Muscle of leg (tissue), 11 donors: ENCODE measurements around the gene PRPF18. TPM values are rescaled to one million over a fixed set of nuclear protein-coding genes. Genes with fewer than 3 reads are reported as not detected.

ENCODE experiments used
- DNase-seq: peaks from one replicate; pipeline ENCODE4 v3.0.0; 2013
- H3K27ac ChIP-seq: one replicate; pipeline ENCODE4 v1.5.1; 2013; ENCODE audit warnings: mild to moderate bottlenecking, low read length, control low read depth
- H3K27me3 ChIP-seq: one replicate; pipeline ENCODE4 v1.6.1; 2013; ENCODE audit warnings: low read length; ENCODE audit not compliant: control insufficient read depth, insufficient read depth
- H3K36me3 ChIP-seq: one replicate; pipeline ENCODE4 v1.6.1; 2013; ENCODE audit warnings: low read length; ENCODE audit not compliant: control insufficient read depth, insufficient read depth
- H3K4me1 ChIP-seq: one replicate; pipeline ENCODE4 v1.6.1; 2013; ENCODE audit warnings: low read length; ENCODE audit not compliant: control insufficient read depth, insufficient read depth
- H3K4me3 ChIP-seq: one replicate; pipeline ENCODE4 v1.5.1; 2013; ENCODE audit warnings: low read length, control low read depth
- H3K9me3 ChIP-seq: replicated peaks from 2 replicates; pipeline ENCODE4 v1.6.1; 2013; ENCODE audit warnings: low read depth, low read length; ENCODE audit not compliant: control insufficient read depth
- WGBS: methylation state at CpG from one replicate; pipeline ENCODE4 v1.1.5; 2013; ENCODE audit warnings: missing lambda C conversion rate; ENCODE audit not compliant: insufficient coverage; 5-methylcytosine and 5-hydroxymethylcytosine counted together
- polyA plus RNA-seq, 8 donors: library from polyadenylated mRNA; unstranded; fragments of 120-200 nt; gene quantifications; one replicate each; pipeline versions ENCODE4 v1.2.1 to v1.2.3, GENCODE V29; 2013; ENCODE audit warnings: inconsistent platforms in 1 of 8, low replicate concordance in 1 of 8; ENCODE audit not compliant: insufficient read length in 8 of 8, insufficient read depth in 1 of 8
- total RNA-seq: library from RNA; stranded (reverse); fragments of 120-200 nt; gene quantifications from one replicate; pipeline ENCODE4 v1.2.4, GENCODE V29; 2013

PRPF18 gene
- total and polyA plus RNA-seq, 9 donors = 22.1 to 34.2 (median 23.1) TPM

- Histone ChIP-seq H3K9me3 (no peaks in the 10 kb centered on the region), H3K36me3 (peaks cover 19% of the 10 kb centered on the region), H3K4me1 (no peaks in the 10 kb centered on the region), H3K27ac (no peak overlapping the region), H3K4me3 (no peak overlapping the region), H3K27me3 (no peaks in the 10 kb centered on the region)
- no CpG with 5 or more reads among the region's 2 CpGs for WGBS
- no peak for DNase-seq
Measured at GRCh38 chr10:13594641-13595040, 7.9 kb downstream of the PRPF18 start.

GRCh38 chr10:13597909-13598308, 11.1 kb downstream of the PRPF18 start:
- Histone ChIP-seq H3K27ac (no peak overlapping the region), H3K4me3 (no peak overlapping the region), H3K9me3 (no peaks in the 10 kb centered on the region), H3K4me1 (no peaks in the 10 kb centered on the region), H3K36me3 (peaks cover 10% of the 10 kb centered on the region), H3K27me3 (no peaks in the 10 kb centered on the region)
- no CpG with 5 or more reads among the region's 5 CpGs for WGBS
- no peak for DNase-seq

- Histone ChIP-seq H3K4me1 (peaks cover 4% of the 10 kb centered on the region), H3K36me3 (peaks cover 8% of the 10 kb centered on the region), H3K27me3 (no peaks in the 10 kb centered on the region), H3K27ac (no peak overlapping the region), H3K9me3 (no peaks in the 10 kb centered on the region), H3K4me3 (no peak overlapping the region)
- DNase-seq = no peak
- no CpG with 5 or more reads among the region's 2 CpGs for WGBS
Measured at GRCh38 chr10:13604357-13605040, 17.7 kb downstream of the PRPF18 start.

DNA sequence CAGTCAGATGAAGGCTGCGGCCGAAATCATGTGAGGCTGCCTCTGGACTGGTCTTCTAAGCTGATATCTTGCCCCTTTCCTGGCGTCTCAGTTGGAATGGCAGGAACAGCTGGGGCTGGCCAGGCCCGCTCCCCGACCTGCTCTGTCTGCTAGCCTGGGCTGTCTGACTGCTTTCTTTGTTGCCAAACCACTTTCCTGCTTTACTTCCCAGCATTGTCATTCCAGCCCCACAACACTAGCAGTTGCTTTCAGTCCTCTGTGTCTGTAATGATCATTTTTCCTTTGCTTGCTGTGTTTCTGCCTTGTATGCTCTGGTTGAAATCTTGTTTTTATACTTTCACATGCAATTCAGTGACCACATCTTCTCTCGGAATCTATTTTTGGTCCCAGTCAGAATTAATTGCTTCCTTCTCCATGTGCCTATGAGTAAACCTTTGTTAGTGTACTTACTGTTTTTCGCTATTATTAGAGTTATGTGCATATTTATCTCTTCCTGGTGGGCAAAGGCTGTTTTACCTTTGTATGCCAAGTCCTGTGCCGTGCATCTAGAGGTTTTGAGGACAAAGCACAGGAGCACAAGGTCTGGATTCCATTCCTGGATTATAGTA, 21.6 kb downstream of the PRPF18 start:
- H3K4me1 ChIP-seq = peaks cover 4% of the 10 kb centered on the region
- WGBS = 75% methylated on average over 5 of the region's 8 CpGs
- peak overlapping the region; percentile 87 for H3K27ac ChIP-seq
- no peak overlapping the region for H3K4me3 ChIP-seq
- H3K9me3 ChIP-seq = no peaks in the 10 kb centered on the region
- H3K36me3 ChIP-seq = peaks cover 21% of the 10 kb centered on the region
- peak; percentile 84 for DNase-seq
- H3K27me3 ChIP-seq = no peaks in the 10 kb centered on the region

DNA sequence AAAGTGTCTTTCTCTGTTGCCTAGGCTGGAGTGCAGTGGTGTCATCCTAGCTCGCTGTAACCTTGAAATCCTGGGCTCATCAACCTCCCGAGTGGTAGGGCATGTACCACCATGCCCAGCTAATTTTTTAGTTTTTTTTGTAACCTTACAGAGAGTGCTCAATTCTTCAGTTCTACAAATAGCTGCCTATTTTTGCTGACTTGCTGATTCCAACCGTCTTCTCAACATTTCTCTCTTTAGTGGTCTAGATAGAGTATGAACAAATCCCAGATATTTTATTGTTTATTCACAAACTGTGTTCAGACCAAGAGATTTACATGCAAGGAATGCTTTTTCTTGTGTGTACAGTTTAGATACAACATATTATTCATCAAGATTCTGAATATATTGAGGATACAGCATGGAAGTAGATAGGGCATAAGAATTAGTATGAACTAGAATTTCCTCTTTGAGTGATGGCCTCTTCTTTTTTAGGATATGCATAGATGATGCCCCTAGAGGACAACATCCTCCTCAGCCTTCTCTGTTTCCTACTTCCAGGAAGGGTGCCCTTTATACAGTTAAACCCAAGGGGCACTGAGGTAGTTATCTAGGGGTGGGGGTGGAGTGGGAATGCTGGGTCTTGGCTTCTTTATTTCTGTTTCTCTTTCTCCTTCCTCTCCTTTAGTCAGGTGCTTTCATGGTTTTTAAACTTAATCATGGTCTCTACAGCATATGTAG, 26.0 kb downstream of the PRPF18 start:
- DNase-seq = no peak
- Histone ChIP-seq H3K36me3 (peaks cover 32% of the 10 kb centered on the region), H3K9me3 (no peaks in the 10 kb centered on the region), H3K27me3 (no peaks in the 10 kb centered on the region), H3K4me1 (peaks cover 14% of the 10 kb centered on the region), H3K27ac (no peak overlapping the region), H3K4me3 (no peak overlapping the region)
- no CpG with 5 or more reads among the region's 3 CpGs for WGBS

DNA sequence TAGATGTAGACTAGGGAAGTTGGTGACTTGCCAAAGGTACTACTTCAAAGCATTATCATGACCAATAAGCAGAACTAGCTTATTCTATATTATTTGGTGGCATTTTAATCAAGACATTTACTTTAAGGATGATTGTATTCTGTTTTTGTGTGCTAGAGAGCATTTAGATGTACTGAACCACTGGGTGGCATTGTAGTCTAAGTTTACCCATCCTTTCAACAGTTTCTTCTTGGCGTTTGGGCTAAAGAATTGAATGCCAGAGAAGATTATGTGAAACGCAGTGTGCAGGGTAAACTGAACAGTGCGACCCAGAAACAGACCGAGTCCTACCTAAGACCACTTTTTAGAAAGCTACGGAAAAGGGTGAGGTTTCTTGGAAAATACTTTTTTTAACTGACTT, 26.8 kb downstream of the PRPF18 start:
- Histone ChIP-seq H3K36me3 (peaks cover 36% of the 10 kb centered on the region), H3K27ac (no peak overlapping the region), H3K27me3 (no peaks in the 10 kb centered on the region), H3K9me3 (no peaks in the 10 kb centered on the region), H3K4me3 (no peak overlapping the region), H3K4me1 (peaks cover 13% of the 10 kb centered on the region)
- DNase-seq = peak; percentile 84
- no CpG with 5 or more reads among the region's 5 CpGs for WGBS

DNA sequence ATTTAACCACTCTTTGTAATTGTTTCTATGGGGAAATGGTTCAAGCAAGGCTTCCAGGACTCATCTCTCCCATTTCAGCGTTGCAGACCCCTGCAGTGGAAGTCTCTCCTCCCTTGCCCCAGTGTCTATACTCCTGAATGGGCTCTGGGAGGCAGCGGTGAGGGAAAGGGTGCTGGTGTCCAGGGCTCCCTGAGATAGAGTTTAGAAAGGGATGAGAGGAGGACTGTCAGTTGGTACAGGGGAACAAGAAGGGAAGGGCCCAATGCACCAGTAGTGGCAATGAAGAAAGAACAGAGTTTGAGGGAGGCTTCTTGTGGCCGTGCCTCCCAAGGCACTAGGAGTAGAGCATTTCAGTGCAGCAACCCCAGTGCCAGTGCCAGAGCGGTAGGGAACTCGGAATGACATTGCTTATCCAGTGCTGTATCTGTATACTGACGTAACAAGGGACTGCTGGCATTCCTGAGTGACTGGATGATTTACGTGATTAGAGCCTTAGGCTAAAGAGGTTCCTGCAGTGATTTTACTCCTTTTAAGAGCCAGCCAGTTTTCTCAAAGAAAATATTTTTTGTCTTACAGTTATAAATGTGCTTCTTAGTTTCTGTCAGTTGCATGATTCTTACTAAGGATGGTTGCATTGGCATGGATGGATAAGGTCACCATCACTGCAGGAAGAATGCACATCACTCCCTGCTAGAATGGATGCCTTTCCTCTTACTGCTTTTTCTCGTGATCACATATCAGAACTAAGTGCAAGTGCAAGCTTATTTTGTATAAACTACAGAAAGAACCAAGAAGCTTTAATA, 28.0 kb downstream of the PRPF18 start:
- Histone ChIP-seq H3K9me3 (no peaks in the 10 kb centered on the region), H3K27me3 (no peaks in the 10 kb centered on the region), H3K27ac (no peak overlapping the region), H3K4me3 (no peak overlapping the region), H3K4me1 (peaks cover 10% of the 10 kb centered on the region), H3K36me3 (peaks cover 36% of the 10 kb centered on the region)
- peak; percentile 28 for DNase-seq
- 50% methylated on average over 6 of the region's 8 CpGs for WGBS

DNA sequence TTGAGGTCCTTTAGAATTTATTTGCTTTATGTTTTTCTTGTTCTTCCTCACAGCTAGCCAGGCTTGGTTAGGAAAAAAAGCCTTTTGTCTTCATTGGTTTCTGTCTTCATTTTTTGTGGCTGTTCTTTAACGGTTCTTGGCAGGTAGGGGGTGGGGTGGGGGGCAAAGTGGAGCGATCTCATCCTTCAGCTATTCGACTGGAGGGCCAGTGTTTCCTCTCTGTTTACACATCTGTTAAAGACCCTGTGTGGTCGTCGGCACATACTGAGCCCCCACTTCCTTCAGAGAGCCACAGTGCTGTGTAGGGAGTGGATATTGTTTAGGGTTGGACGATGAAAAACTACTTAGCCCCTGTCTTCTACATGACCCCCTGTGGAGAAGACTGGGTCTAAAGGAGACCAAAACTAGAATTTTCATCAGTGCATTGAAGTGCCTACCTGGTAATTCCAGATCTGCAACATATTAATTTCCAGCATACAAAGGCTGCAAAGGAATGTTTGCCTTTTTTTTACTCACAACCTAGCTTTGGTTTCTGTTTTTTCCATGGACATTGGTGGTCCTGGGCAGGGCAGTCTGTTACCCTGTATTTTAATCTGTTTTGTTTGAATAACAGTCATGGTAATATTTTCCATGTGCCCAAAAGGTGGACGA, 29.0 kb downstream of the PRPF18 start:
- Histone ChIP-seq H3K9me3 (no peaks in the 10 kb centered on the region), H3K27me3 (no peaks in the 10 kb centered on the region), H3K36me3 (peaks cover 29% of the 10 kb centered on the region), H3K4me1 (peaks cover 10% of the 10 kb centered on the region), H3K4me3 (no peak overlapping the region), H3K27ac (no peak overlapping the region)
- no peak for DNase-seq
- no CpG with 5 or more reads among the region's 7 CpGs for WGBS

DNA sequence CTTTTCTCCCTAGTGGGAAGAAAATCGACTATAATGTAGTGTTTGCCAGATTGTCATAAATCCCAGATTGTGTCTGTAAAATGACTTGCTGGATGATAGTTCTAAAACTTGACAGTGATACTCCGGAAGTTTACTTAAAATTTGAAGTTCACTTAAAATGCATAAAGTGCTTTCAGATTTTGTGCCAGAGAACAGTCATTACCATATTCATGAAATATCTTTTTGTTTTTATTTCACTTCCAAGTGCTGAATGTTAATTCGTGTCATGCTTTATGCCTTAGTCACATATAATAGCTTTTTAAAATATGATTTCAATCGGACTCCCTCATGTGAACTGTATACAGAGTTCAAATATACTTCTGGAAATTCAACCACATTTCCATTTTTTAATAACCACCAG, 30.4 kb downstream of the PRPF18 start:
- peaks cover 10% of the 10 kb centered on the region for H3K4me1 ChIP-seq
- no peak overlapping the region for H3K27ac ChIP-seq
- WGBS = no CpG with 5 or more reads among the region's 4 CpGs
- H3K27me3 ChIP-seq = no peaks in the 10 kb centered on the region
- DNase-seq = no peak
- H3K36me3 ChIP-seq = peaks cover 24% of the 10 kb centered on the region
- no peak overlapping the region for H3K4me3 ChIP-seq
- no peaks in the 10 kb centered on the region for H3K9me3 ChIP-seq
